ENCODE measurements around the gene PTPRE.

The PTPRE gene

GRCh38 chr10:128052696-128053095 is 145.8 kb downstream of the PTPRE start:
- no peak for DNase-seq (ENCODE audit: extremely low read depth, low read depth)
- TF ChIP-seq, protein P1, sequence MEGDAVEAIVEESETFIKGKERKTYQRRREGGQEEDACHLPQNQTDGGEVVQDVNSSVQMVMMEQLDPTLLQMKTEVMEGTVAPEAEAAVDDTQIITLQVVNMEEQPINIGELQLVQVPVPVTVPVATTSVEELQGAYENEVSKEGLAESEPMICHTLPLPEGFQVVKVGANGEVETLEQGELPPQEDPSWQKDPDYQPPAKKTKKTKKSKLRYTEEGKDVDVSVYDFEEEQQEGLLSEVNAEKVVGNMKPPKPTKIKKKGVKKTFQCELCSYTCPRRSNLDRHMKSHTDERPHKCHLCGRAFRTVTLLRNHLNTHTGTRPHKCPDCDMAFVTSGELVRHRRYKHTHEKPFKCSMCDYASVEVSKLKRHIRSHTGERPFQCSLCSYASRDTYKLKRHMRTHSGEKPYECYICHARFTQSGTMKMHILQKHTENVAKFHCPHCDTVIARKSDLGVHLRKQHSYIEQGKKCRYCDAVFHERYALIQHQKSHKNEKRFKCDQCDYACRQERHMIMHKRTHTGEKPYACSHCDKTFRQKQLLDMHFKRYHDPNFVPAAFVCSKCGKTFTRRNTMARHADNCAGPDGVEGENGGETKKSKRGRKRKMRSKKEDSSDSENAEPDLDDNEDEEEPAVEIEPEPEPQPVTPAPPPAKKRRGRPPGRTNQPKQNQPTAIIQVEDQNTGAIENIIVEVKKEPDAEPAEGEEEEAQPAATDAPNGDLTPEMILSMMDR (IDR thresholded peaks at IDR 0.05; ENCODE audit: low read depth, low read length) = no peak

GRCh38 chr10:128053356-128053755 is 146.5 kb downstream of the PTPRE start:
- DNase-seq (ENCODE audit: extremely low read depth, low read depth) = no peak
- TF ChIP-seq, protein P1 (IDR thresholded peaks at IDR 0.05; ENCODE audit: low read depth, low read length) = no peak

GRCh38 chr10:128054163-128054970 is 147.5 kb downstream of the PTPRE start:
- DNase-seq (ENCODE audit: extremely low read depth, low read depth) = no peak
- TF ChIP-seq, protein P1 (IDR thresholded peaks at IDR 0.05; ENCODE audit: low read depth, low read length) = no peak

GRCh38 chr10:128055061-128055868 is 148.4 kb downstream of the PTPRE start:
- DNase-seq (ENCODE audit: extremely low read depth, low read depth) = no peak
- TF ChIP-seq, protein P1 (IDR thresholded peaks at IDR 0.05; ENCODE audit: low read depth, low read length) = no peak

DNA sequence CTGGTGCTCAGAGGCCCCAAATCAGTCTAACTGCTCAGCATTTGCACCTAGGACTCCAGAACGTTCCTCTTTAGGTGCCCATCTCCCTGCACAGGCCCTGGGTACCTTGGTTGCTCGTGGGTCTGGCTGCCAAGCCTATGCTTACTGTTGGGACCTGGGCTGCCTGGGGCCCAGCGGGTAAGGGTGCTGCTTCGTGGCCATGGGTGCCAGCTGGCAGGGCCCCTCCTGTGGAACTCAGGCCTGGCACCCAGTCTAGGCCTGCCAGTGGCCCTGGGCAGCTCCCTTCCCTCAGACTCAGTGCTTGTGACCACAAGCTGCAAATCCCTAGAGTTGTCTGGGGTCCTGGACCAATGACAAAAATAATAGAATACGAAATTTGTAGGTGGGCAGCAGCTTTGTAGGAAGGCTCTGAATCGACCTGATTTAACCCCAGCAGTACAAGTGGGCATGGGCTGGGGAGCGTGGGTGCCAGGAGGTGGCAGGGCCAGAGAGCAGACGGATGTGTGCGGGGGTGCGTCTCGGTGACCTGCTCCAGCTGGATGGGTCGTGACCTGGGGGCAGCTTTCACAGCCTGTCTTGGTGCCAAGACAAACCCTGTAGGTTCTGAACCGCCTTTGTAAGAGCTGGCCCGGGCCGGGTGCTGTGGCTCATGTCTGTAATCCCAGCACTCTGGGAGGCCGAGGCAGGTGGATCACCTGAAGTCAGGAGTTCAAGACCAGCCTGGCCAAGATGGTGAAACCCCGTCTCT is 149.6 kb downstream of the PTPRE start:
- no peak for DNase-seq (ENCODE audit: extremely low read depth, low read depth)
- TF ChIP-seq, protein P1 (IDR thresholded peaks at IDR 0.05; ENCODE audit: low read depth, low read length) = no peak

- TF ChIP-seq, protein P1 (IDR thresholded peaks at IDR 0.05; ENCODE audit: low read depth, low read length) = no peak
- DNase-seq (ENCODE audit: extremely low read depth, low read depth) = no peak
Observed at GRCh38 chr10:128058106-128058749, 151.3 kb downstream of the PTPRE start.

All from AG09319 (cell line).